ENCODE results near the gene PAPOLA. TPM values are rescaled to one million over a fixed set of nuclear protein-coding genes. Genes with fewer than 3 reads are reported as not detected.

The PAPOLA gene
- total RNA-seq, 3 donors from 2014 or later, result 110 to 254 (median 187) TPM

DNA sequence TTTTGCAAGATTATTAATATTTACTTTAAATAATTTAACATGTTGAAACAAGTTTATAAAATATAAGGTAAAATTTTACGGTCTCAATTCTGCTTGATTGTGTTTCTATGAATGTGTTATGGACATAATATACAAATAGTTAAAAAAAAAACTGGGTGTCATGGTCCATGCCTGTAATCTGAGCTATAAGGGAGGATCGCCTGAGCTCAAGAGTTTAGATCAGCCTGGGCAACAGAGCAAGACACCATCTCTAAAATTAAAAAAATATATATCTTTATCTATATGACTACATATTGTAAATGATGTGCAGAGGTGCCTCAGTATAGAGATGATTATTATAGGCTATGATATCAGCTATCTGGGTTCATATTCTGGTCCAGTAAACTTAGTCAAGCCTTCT, 9.9 kb downstream of the PAPOLA start:
- H3K27me3 ChIP-seq, result no peaks in the 10 kb centered on the region
- peaks cover 0 to 10% of the 10 kb centered on the region in 2 donors for H3K4me1 ChIP-seq
- H3K4me3 ChIP-seq, result no peak overlapping the region
- TF ChIP-seq, protein P1, sequence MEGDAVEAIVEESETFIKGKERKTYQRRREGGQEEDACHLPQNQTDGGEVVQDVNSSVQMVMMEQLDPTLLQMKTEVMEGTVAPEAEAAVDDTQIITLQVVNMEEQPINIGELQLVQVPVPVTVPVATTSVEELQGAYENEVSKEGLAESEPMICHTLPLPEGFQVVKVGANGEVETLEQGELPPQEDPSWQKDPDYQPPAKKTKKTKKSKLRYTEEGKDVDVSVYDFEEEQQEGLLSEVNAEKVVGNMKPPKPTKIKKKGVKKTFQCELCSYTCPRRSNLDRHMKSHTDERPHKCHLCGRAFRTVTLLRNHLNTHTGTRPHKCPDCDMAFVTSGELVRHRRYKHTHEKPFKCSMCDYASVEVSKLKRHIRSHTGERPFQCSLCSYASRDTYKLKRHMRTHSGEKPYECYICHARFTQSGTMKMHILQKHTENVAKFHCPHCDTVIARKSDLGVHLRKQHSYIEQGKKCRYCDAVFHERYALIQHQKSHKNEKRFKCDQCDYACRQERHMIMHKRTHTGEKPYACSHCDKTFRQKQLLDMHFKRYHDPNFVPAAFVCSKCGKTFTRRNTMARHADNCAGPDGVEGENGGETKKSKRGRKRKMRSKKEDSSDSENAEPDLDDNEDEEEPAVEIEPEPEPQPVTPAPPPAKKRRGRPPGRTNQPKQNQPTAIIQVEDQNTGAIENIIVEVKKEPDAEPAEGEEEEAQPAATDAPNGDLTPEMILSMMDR (IDR thresholded peaks at IDR 0.05), result no peak
- TF ChIP-seq POLR2A (IDR thresholded peaks at IDR 0.05) (no peak), POLR2AphosphoS5 (IDR thresholded peaks at IDR 0.05) (no peak)
- intact Hi-C loops (cut with DNase I; ENCODE audit: low total_unique reads), result no loop called here
- DNase-seq (ENCODE audit: low spot score in 2 of 2), result no peak
- H3K27ac ChIP-seq, result no peak overlapping the region
- no peaks in the 10 kb centered on the region for H3K9me3 ChIP-seq
- no peaks in the 10 kb centered on the region for H3K36me3 ChIP-seq

DNA sequence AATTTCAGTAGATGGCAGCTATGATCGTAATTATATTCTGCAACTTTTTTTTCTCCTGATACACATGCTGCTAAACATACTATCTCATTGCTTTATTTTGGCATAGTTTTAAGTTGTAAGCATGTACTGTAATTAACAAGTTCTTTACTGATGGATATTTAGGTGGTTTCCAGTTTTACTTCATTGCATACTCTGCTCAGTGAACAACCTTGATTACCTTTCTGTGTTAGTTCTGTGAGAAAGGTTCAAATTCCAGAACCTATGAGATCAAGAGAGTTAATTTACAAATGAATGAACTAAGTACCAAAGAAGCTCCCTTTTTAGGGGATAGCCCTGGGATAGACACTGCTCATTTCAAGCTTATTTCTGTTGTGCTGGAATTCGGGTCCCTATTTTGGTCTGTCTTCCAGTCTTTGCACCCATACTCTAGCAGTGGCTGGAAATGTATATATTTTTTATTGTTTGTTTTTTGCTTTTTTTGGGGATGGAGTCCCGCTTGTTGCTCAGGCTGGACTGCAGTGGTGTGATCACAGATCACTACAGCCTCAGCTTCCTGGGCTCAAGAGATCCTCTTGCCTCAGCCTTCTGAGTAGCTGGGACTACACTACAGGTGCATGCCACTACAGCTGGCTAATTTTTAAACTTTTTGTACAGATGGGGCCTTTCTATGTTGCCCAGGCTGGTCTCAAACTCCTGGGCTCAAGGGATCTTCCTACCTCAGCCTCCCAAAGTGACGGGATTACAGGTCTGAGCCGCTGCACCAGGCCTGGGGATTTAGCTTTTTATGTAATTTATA, 10.6 kb downstream of the PAPOLA start:
- no peak overlapping the region for H3K27ac ChIP-seq
- H3K9me3 ChIP-seq, result no peaks in the 10 kb centered on the region
- no peak for DNase-seq (ENCODE audit: low spot score in 2 of 2)
- no peaks in the 10 kb centered on the region for H3K36me3 ChIP-seq
- intact Hi-C loops (cut with DNase I; ENCODE audit: low total_unique reads), result no loop called here
- TF ChIP-seq POLR2A (IDR thresholded peaks at IDR 0.05) (no peak), POLR2AphosphoS5 (IDR thresholded peaks at IDR 0.05) (no peak)
- TF ChIP-seq, protein P1 (IDR thresholded peaks at IDR 0.05), result no peak
- peaks cover 0 to 10% of the 10 kb centered on the region in 2 donors for H3K4me1 ChIP-seq
- H3K27me3 ChIP-seq, result no peaks in the 10 kb centered on the region
- no peak overlapping the region for H3K4me3 ChIP-seq

DNA sequence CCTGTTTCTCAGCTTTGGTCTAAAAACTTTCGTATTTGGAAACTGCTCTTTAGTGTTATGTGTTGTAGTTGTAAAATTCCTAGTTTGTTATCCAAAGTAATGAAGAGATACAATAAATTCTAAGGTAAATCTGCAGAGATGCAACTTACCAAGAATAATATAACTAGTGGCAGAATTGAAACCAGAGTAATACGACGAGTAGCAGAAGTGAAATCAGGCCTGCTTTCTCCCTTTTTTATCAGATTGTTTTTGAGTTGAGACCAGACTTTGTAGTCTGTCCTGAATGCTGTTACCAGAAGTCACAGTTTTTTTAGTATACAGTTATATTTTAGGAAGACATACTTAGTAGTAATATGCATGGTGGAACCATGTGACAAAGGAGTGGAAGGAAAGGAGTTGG, 12.5 kb downstream of the PAPOLA start:
- TF ChIP-seq POLR2A (IDR thresholded peaks at IDR 0.05) (no peak), POLR2AphosphoS5 (IDR thresholded peaks at IDR 0.05) (no peak)
- TF ChIP-seq, protein P1 (IDR thresholded peaks at IDR 0.05), result no peak
- Histone ChIP-seq H3K27ac (no peak overlapping the region), H3K27me3 (no peaks in the 10 kb centered on the region), H3K4me1 (peaks cover 0 to 10% of the 10 kb centered on the region in 2 donors), H3K36me3 (no peaks in the 10 kb centered on the region), H3K4me3 (no peak overlapping the region), H3K9me3 (no peaks in the 10 kb centered on the region)
- no peak for DNase-seq (ENCODE audit: low spot score in 2 of 2)
- intact Hi-C loops (cut with DNase I; ENCODE audit: low total_unique reads), result no loop called here

DNA sequence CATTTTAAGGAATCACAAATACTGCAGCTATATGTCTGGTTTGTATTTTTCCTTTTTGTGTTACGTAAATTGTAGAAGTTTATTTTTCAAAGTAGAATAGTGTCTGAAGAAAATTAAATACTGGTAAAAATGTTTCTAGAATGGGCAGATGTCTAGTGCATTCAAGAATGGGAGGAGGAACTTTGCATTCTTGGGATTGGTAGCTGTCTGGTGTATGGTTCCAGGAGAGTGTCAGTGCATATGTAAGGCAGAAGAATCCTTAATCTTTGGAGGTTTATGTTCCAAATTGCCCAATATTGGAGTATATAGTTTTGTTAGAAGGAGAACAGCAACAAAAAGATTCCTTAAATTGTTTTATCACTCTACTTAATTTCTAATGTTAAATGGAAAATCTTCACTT, 13.5 kb downstream of the PAPOLA start:
- no peak for TF ChIP-seq POLR2AphosphoS5 (IDR thresholded peaks at IDR 0.05)
- no peak for TF ChIP-seq POLR2A (IDR thresholded peaks at IDR 0.05)
- Histone ChIP-seq H3K9me3 (no peaks in the 10 kb centered on the region), H3K4me3 (no peak overlapping the region), H3K27me3 (no peaks in the 10 kb centered on the region), H3K27ac (no peak overlapping the region), H3K36me3 (no peaks in the 10 kb centered on the region), H3K4me1 (peaks cover 0 to 10% of the 10 kb centered on the region in 2 donors)
- intact Hi-C loops (cut with DNase I; ENCODE audit: low total_unique reads), result no loop called here
- no peak for DNase-seq (ENCODE audit: low spot score in 2 of 2)

DNA sequence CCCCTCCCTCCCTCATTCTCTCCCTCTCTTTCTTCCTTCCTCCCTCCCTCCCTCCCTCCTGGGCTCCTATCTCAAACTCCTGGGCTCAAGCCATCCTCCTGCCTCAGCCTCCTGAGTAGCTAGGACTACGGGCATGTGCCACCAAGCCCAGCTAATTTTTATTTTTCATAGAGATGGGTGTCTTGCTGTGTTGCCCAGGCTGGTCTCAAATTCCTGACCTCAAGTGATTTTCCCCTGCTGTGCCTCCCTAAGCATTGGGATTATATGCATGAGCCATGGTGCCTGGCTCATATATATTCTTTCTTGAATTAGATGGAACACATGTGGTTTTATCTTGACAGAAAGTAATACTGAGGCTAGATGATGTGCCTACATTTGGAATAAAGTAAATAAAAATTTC, 14.2 kb downstream of the PAPOLA start:
- intact Hi-C loops (cut with DNase I; ENCODE audit: low total_unique reads), result no loop called here
- peaks cover 0 to 10% of the 10 kb centered on the region in 2 donors for H3K4me1 ChIP-seq
- no peaks in the 10 kb centered on the region for H3K9me3 ChIP-seq
- H3K27ac ChIP-seq, result no peak overlapping the region
- TF ChIP-seq POLR2AphosphoS5 (IDR thresholded peaks at IDR 0.05), result no peak
- TF ChIP-seq POLR2A (IDR thresholded peaks at IDR 0.05), result no peak
- TF ChIP-seq, protein P1 (IDR thresholded peaks at IDR 0.05), result no peak
- no peak overlapping the region for H3K4me3 ChIP-seq
- no peak for DNase-seq (ENCODE audit: low spot score in 2 of 2)
- H3K36me3 ChIP-seq, result no peaks in the 10 kb centered on the region
- H3K27me3 ChIP-seq, result no peaks in the 10 kb centered on the region

All from breast epithelium (tissue), 4 donors.